ENCODE results near the gene POFUT2.

GRCh38 chr21:45264912-45265515 lies 22.7 kb downstream of the POFUT2 start:
- TF ChIP-seq, protein P1, sequence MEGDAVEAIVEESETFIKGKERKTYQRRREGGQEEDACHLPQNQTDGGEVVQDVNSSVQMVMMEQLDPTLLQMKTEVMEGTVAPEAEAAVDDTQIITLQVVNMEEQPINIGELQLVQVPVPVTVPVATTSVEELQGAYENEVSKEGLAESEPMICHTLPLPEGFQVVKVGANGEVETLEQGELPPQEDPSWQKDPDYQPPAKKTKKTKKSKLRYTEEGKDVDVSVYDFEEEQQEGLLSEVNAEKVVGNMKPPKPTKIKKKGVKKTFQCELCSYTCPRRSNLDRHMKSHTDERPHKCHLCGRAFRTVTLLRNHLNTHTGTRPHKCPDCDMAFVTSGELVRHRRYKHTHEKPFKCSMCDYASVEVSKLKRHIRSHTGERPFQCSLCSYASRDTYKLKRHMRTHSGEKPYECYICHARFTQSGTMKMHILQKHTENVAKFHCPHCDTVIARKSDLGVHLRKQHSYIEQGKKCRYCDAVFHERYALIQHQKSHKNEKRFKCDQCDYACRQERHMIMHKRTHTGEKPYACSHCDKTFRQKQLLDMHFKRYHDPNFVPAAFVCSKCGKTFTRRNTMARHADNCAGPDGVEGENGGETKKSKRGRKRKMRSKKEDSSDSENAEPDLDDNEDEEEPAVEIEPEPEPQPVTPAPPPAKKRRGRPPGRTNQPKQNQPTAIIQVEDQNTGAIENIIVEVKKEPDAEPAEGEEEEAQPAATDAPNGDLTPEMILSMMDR (conservative IDR thresholded peaks at IDR 0.05; ENCODE audit: low read depth, low read length): no peak
- TF ChIP-seq EZH2phosphoT487 (IDR thresholded peaks at IDR 0.05; ENCODE audit: borderline replicate concordance, low read length): no peak

Measured in PC-3 (cell line).